GM21825 (cell line): ENCODE measurements around the gene NUTM2E.
"Not testable (repeated sequence)": the region's sequence is repeated elsewhere in the genome, so short reads cannot be mapped to it uniquely, and the experiment has no call there.

Experiments used
- ATAC-seq: cut with Tn5 transposase; IDR thresholded peaks from one replicate; pipeline ENCODE4 v1.9.1; 2021; ENCODE audit warnings: mild to moderate bottlenecking, moderate library complexity; ENCODE audit not compliant: unreplicated experiment

Gene NUTM2E

GRCh38 chr10:79862803-79863202 lies 36.3 kb downstream of the NUTM2E start:
- not testable (repeated sequence) for ATAC-seq

- ATAC-seq = not testable (repeated sequence)
These were observed 40.5 kb downstream of the NUTM2E start for GRCh38 chr10:79866903-79867551.

GRCh38 chr10:79868023-79868422 lies 41.5 kb downstream of the NUTM2E start:
- not testable (repeated sequence) for ATAC-seq

GRCh38 chr10:79869439-79870097 lies 43.0 kb downstream of the NUTM2E start:
- ATAC-seq = not testable (repeated sequence)

- not testable (repeated sequence) for ATAC-seq
These were observed 45.2 kb downstream of the NUTM2E start for GRCh38 chr10:79871729-79872128.
